K562 (cell line): ENCODE measurements around the gene RRAS. TPM values are rescaled to one million over a fixed set of nuclear protein-coding genes. Genes with fewer than 3 reads are reported as not detected.
A peak's percentile ranks its signal among the peaks of the same experiment; 100 is the strongest.

ENCODE experiments used
- ATAC-seq: fragments of 200-7000 bp; cut with Tn5 transposase; 3 replicates; pipeline ENCODE4 v1.9.1; 2020; ENCODE audit warnings: moderate library complexity
- BruUV-seq: library from RNA; stranded (reverse); fragments of 400-500 nt; replicated peaks from 2 replicates; lab custom pipeline; 2021; lab: Mats Ljungman, UMichigan
- CTCF ChIA-PET: fragments of 300-600 bp; formaldehyde crosslinking; extraction: SDS; loops from one replicate; lab custom pipeline; 2021; ENCODE audit warnings: low intra/inter-chr PET ratio; lab: Yijun Ruan, JAX
- POLR2A ChIA-PET: fragments of 300-600, 350-650 bp; sonication (Branson Sonifier 250); formaldehyde crosslinking; extraction: SDS; loops from one replicate; lab custom pipeline; 2021; ENCODE audit warnings: antibody characterized with exemption, inconsistent platforms; lab: Yijun Ruan, JAX
- DNase-seq, 4 experiments: peaks; one replicate each; pipeline versions ENCODE4 v3.0.0 to v3.0.0-alpha.2; 2011 to 2018; ENCODE audit warnings: low spot score in 3 of 4, mixed read lengths in 3 of 4; ENCODE audit errors: extremely low read depth in 1 of 4
- FAIRE-seq: peaks from 2 replicates; lab custom pipeline; 2011; peaks lifted over from hg19 to GRCh38; lab: Jason Lieb, UNC
- H2AFZ ChIP-seq: 2 replicates; pipeline ENCODE4 v1.6.0; 2011; ENCODE audit warnings: low read depth, low read length, control low read depth, inconsistent platforms
- H3K27ac ChIP-seq: fragments of 200-600 bp; 3 replicates; pipeline ENCODE4 v1.8.0; 2011; ENCODE audit warnings: low read depth, mild to moderate bottlenecking, control low read depth, inconsistent platforms, low read length, moderate library complexity, mixed read lengths; ENCODE audit errors: extremely low read depth
- H3K27me3 ChIP-seq, 2 experiments: fragments of 300-600 bp in 1 of 2; 2 replicates in 1 of 2; 3 replicates in 1 of 2; pipeline versions ENCODE4 v1.6.0 to v1.8.0; 2011; ENCODE audit warnings: inconsistent platforms in 2 of 2, low read length in 2 of 2, mild to moderate bottlenecking in 1 of 2, mixed read lengths in 1 of 2, moderate library complexity in 1 of 2; ENCODE audit not compliant: control insufficient read depth in 2 of 2, insufficient read depth in 2 of 2
- H3K36me3 ChIP-seq: fragments of 300-600 bp; 3 replicates; pipeline ENCODE4 v1.8.0; 2011; ENCODE audit warnings: mild to moderate bottlenecking, low read length, inconsistent platforms; ENCODE audit not compliant: control insufficient read depth, insufficient read depth
- H3K4me1 ChIP-seq, 2 experiments: fragments of 200-600 bp in 1 of 2; replicated peaks in 1 of 2; 2 replicates in 1 of 2; 3 replicates in 1 of 2; pipeline versions ENCODE4 v1.5.1 to v1.8.0; 2011; ENCODE audit warnings: inconsistent platforms in 2 of 2, low read length in 2 of 2, mild to moderate bottlenecking in 1 of 2, mixed read lengths in 1 of 2, moderate library complexity in 1 of 2; ENCODE audit not compliant: control insufficient read depth in 2 of 2, insufficient read depth in 2 of 2
- H3K4me2 ChIP-seq: 2 replicates; pipeline ENCODE4 v1.6.1; 2011; ENCODE audit warnings: low read length, control low read depth, inconsistent platforms, mixed read lengths; ENCODE audit not compliant: insufficient read depth
- H3K4me3 ChIP-seq: fragments of 200-600 bp; sonication (generic), shearing (Covaris generic); 2 replicates; pipeline ENCODE4 v1.5.1; 2016; ENCODE audit warnings: control low read depth, inconsistent platforms
- H3K79me2 ChIP-seq: fragments of 200-600 bp; 3 replicates; pipeline ENCODE4 v1.8.0; 2011; ENCODE audit warnings: low read length, inconsistent platforms; ENCODE audit not compliant: control insufficient read depth, insufficient read depth
- H3K9ac ChIP-seq, 2 experiments: 2 replicates each; pipeline versions ENCODE4 v1.6.0 to v1.6.1; 2011; ENCODE audit warnings: low read depth in 2 of 2, low read length in 2 of 2, control low read depth in 1 of 2, inconsistent platforms in 1 of 2, mild to moderate bottlenecking in 1 of 2, mixed read lengths in 1 of 2; ENCODE audit not compliant: insufficient read depth in 1 of 2
- H3K9me1 ChIP-seq: one replicate; pipeline ENCODE4 v1.6.0; 2011; ENCODE audit warnings: inconsistent platforms, mild to moderate bottlenecking, low read length, moderate library complexity; ENCODE audit not compliant: control insufficient read depth, insufficient read depth
- H3K9me3 ChIP-seq: replicated peaks from 2 replicates; pipeline ENCODE4 v1.5.1; 2011; ENCODE audit warnings: low read depth, low read length, inconsistent platforms; ENCODE audit not compliant: control insufficient read depth, insufficient read depth
- H4K20me1 ChIP-seq: replicated peaks from 2 replicates; pipeline ENCODE4 v1.6.1; 2011; ENCODE audit warnings: low read length, inconsistent platforms, mixed read lengths; ENCODE audit not compliant: control insufficient read depth, insufficient read depth
- MCM7 ChIP-seq, 2 experiments: fragments of 450-650 bp; IDR thresholded peaks; 2 replicates each; pipeline ENCODE4 v1.6.1; 2016 to 2018
- MTA2 ChIP-seq: fragments of 450-650 bp; IDR thresholded peaks from 2 replicates; pipeline ENCODE4 v1.6.1; 2016; ENCODE audit warnings: low read depth
- PCBP2 ChIP-seq: fragments of 200-400 bp; formaldehyde crosslinking; IDR thresholded peaks from 2 replicates; pipeline ENCODE4 v1.6.1; 2018; ENCODE audit warnings: low read length, low read depth, mild to moderate bottlenecking, moderate library complexity; ENCODE audit not compliant: poor library complexity, severe bottlenecking
- POLR2G ChIP-seq: fragments of 200-400 bp; formaldehyde crosslinking; IDR thresholded peaks from 2 replicates; pipeline ENCODE4 v1.6.1; 2017; ENCODE audit warnings: low read depth, mild to moderate bottlenecking, antibody characterized with exemption, low read length, moderate library complexity
- WGBS: fragments of 100-300 bp; shearing (Covaris generic); methylation state at CpG from one replicate; pipeline ENCODE4 v1.1.6; 2016; ENCODE audit warnings: low coverage, mixed read lengths; ENCODE audit not compliant: insufficient coverage; ENCODE audit errors: missing lambda C conversion rate; 5-methylcytosine and 5-hydroxymethylcytosine counted together
- in situ Hi-C: fragments of 300-500 bp; cut with MboI; formaldehyde crosslinking; loops from 4 replicates; pipeline ENCODE4 v1.15.0; 2018; ENCODE audit warnings: inconsistent platforms, mixed read lengths
- intact Hi-C: fragments of 100-400 bp; cut with micrococcal nuclease; formaldehyde crosslinking; loops from 2 replicates; pipeline ENCODE4 v1.14.2; 2022
- polyA plus RNA-seq, 8 experiments: library from polyadenylated mRNA; depleted of rRNA in 4 of 8; stranded (reverse) in 5 of 8; unstranded in 3 of 8; fragments of >200 nt; fragmentation: Nextera tagmentation in 2 of 8; fragmentation: Illumina TruSeq in 1 of 8; extraction: Ambion mirVana in 2 of 8; extraction: Trizol in 1 of 8; gene quantifications; 2 replicates each; pipeline versions ENCODE4 v1.2.1 to v1.2.3, GENCODE V29; 2011 to 2014; ENCODE audit warnings: inconsistent platforms in 1 of 8, missing spikeins in 1 of 8
- total RNA-seq, 7 experiments: library from RNA; depleted of rRNA in 6 of 7; stranded (reverse); fragments of >200 nt in 6 of 7; fragmentation: Illumina TruSeq in 2 of 7; extraction: Trizol in 2 of 7; gene quantifications; 2 replicates each; pipeline versions ENCODE4 v1.2.1 to v1.2.3, GENCODE V29; 2011 to 2021; ENCODE audit warnings: low replicate concordance in 1 of 7
- TF ChIP-seq, protein P1 (sequence below): fragments of 250-450 bp; sonication (Bioruptor Pico); IDR thresholded peaks from 2 replicates; pipeline ENCODE4 v1.4.0; 2020; ENCODE audit warnings: mild to moderate bottlenecking

Gene RRAS
- total and polyA plus RNA-seq, 9 of the 15 experiments (the other 6 are each of a cell fraction or from before 2014, with no cell fraction given) = 0.70 to 17.3 (median 8.2) TPM

DNA sequence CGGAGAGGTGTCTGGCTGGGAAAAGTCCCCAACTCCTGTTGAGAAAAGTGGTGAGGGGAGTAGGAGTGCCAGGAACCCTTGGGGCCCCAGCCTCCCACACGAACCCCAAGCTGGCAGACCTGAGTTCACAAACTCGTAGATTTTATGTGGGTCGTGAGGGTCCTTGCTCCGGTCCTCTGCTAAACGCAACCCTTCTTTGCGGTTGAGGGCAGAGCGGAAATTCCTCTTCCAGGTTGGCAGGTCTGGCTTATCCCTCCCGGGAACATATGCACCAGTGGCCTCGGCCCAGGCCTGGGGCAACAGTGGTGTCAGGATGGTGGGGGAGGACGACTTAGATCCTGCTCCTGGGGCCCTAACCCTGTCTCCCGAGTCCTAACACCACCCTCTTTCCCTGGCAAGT, 23.3 kb upstream of the RRAS start:
- 90% methylated on average over 11 of the region's 12 CpGs for WGBS
- H3K4me1 ChIP-seq = peaks cover 7 to 28% of the 10 kb centered on the region in 2 experiments; a peak in 4 of 5 replicates

More for the DNA sequence above, 23.3 kb upstream of the RRAS start:
- intact Hi-C loops = no loop called here
- FAIRE-seq (no peak), ATAC-seq (no peak)
- no TSS peak for BruUV-seq
- no peak overlapping the region for H2AFZ ChIP-seq
- no peak overlapping the region; the same call in 2 of the 3 replicates for H3K27ac ChIP-seq
- H3K79me2 ChIP-seq = peaks cover 48% of the 10 kb centered on the region
- H3K27me3 ChIP-seq = no peaks in the 10 kb centered on the region
- ChIA-PET POLR2A (interaction anchor here (5.2 to 6.1 kb wide), 2 partner anchors 7 to 13 kb away, joined by 28 to 35 read pairs; partner anchors contain the start of gene PRMT1), CTCF (no interaction called here)
- H3K9me1 ChIP-seq = peaks cover 2% of the 10 kb centered on the region
- no peak overlapping the region for H3K4me3 ChIP-seq
- peaks cover 60% of the 10 kb centered on the region; the same call in 2 of the 3 replicates for H3K36me3 ChIP-seq
- peaks cover 16% of the 10 kb centered on the region; the same call in 1 of the 2 replicates for H4K20me1 ChIP-seq
- in situ Hi-C loops = no loop called here
- peak overlapping the region in 1 of 2 experiments; percentile 75; a peak in 2 of 4 replicates for H3K9ac ChIP-seq
- H3K4me2 ChIP-seq = no peak overlapping the region
- 0 out of 2 replicates have a peak, but pooled peaks cover 2% of the 10 kb centered on the region for H3K9me3 ChIP-seq
- no peak for TF ChIP-seq PCBP2
- no peak for TF ChIP-seq MCM7 (IDR thresholded peaks at IDR 0.05)
- TF ChIP-seq, protein P1, sequence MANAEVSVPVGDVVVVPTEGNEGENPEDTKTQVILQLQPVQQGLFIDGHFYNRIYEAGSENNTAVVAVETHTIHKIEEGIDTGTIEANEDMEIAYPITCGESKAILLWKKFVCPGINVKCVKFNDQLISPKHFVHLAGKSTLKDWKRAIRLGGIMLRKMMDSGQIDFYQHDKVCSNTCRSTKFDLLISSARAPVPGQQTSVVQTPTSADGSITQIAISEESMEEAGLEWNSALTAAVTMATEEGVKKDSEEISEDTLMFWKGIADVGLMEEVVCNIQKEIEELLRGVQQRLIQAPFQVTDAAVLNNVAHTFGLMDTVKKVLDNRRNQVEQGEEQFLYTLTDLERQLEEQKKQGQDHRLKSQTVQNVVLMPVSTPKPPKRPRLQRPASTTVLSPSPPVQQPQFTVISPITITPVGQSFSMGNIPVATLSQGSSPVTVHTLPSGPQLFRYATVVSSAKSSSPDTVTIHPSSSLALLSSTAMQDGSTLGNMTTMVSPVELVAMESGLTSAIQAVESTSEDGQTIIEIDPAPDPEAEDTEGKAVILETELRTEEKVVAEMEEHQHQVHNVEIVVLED = no peak
- 0 out of 2 replicates have a peak, but pooled peaks have one; percentile 35 for TF ChIP-seq POLR2G
- TF ChIP-seq MTA2 = no peak
- TF ChIP-seq, all 486 proteins: peak for 1
- no peak for DNase-seq
